Upper lobe of left lung (tissue), 6 donors: ENCODE results near the gene EVC. TPM values are rescaled to one million over a fixed set of nuclear protein-coding genes. Genes with fewer than 3 reads are reported as not detected.
A peak's percentile ranks its signal among the peaks of the same experiment; 100 is the strongest.

Experiments
- ATAC-seq, 2 donors: fragments of 200-7000 bp; cut with Tn5 transposase; one replicate each; pipeline ENCODE4 v1.9.1; 2022; ENCODE audit warnings: mild to moderate bottlenecking in 2 of 2, moderate library complexity in 2 of 2; ENCODE audit not compliant: low FRiP score in 2 of 2
- DNase-seq, 2 donors: peaks; one replicate each; pipeline ENCODE4 v3.0.0-alpha.2; 2019 to 2020
- H3K27ac ChIP-seq, 4 donors: fragments of 200-600 bp; sonication (generic); one replicate each; pipeline ENCODE4 v1.5.1; 2016 to 2019
- H3K27me3 ChIP-seq, 4 donors: fragments of 200-600 bp; sonication (generic); one replicate each; pipeline ENCODE4 v1.5.1; 2017 to 2019
- H3K36me3 ChIP-seq, 4 donors: fragments of 200-600 bp; sonication (generic); one replicate each; pipeline ENCODE4 v1.5.1; 2016 to 2019
- H3K4me1 ChIP-seq, 4 donors: fragments of 200-600 bp; sonication (generic); one replicate each; pipeline ENCODE4 v1.5.1; 2018 to 2019
- H3K4me3 ChIP-seq, 4 donors: fragments of 200-600 bp; sonication (generic); one replicate each; pipeline ENCODE4 v1.5.1; 2017 to 2019; ENCODE audit warnings: mild to moderate bottlenecking in 2 of 4, moderate library complexity in 1 of 4
- H3K9me3 ChIP-seq, 4 donors: fragments of 200-600 bp; sonication (generic); one replicate each; pipeline ENCODE4 v1.5.1; 2018 to 2019
- CTCF ChIP-seq, 6 experiments: fragments of 450-650 bp in 4 of 6; fragments of 200-600 bp in 2 of 6; sonication (generic) in 2 of 6; IDR thresholded peaks; one replicate each; pipeline ENCODE4 v1.5.1; 2016 to 2019; ENCODE audit warnings: antibody characterized with exemption in 6 of 6
- EP300 ChIP-seq, 4 donors: sonication (generic); formaldehyde crosslinking; IDR thresholded peaks; one replicate each; pipeline ENCODE4 v1.5.1; 2017; ENCODE audit warnings: antibody characterized with exemption in 4 of 4, control low read depth in 2 of 4
- POLR2A ChIP-seq, 4 donors: fragments of 450-650 bp; IDR thresholded peaks; one replicate each; pipeline ENCODE4 v1.5.1; 2016 to 2017; ENCODE audit warnings: antibody characterized with exemption in 4 of 4, mild to moderate bottlenecking in 2 of 4
- POLR2AphosphoS5 ChIP-seq, 2 donors: sonication (generic); formaldehyde crosslinking; IDR thresholded peaks; one replicate each; pipeline ENCODE4 v1.5.1; 2017; ENCODE audit warnings: antibody characterized with exemption in 2 of 2
- WGBS, 2 donors: methylation state at CpG; one replicate each; pipeline ENCODE4 v1.1.5; 2017 to 2018; 5-methylcytosine and 5-hydroxymethylcytosine counted together
- total RNA-seq, 6 donors: library from RNA; depleted of rRNA in 4 of 6; stranded (reverse); fragments of >200 nt in 4 of 6; gene quantifications; one replicate each; pipeline versions ENCODE4 v1.1.0 to v1.2.1, GENCODE V29; 2016 to 2021
- donor health status: DM: no; HTN: no; CAD: no; lungs with moderate emphysema.
- donor health status: DM: no; HTN: yes; CAD: no; lungs with severe emphysema.

Gene EVC
- total RNA-seq, 6 donors from 2014 or later: 25.6 to 65.1 (median 36.2) TPM

- no peak overlapping the region for H3K27ac ChIP-seq
- DNase-seq: no peak
- peak; percentile 21 to 32 for ATAC-seq
These were observed 72.5 kb downstream of the EVC start for GRCh38 chr4:5783486-5783885.

GRCh38 chr4:5784021-5784420, 73.0 kb downstream of the EVC start:
- Histone ChIP-seq H3K9me3 (no peaks in the 10 kb centered on the region), H3K27ac (no peak overlapping the region), H3K36me3 (peaks cover 0 to 26% (median 3%) of the 10 kb centered on the region in 4 donors), H3K4me3 (no peak overlapping the region), H3K27me3 (no peaks in the 10 kb centered on the region), H3K4me1 (no peaks in the 10 kb centered on the region)
- no peak for DNase-seq
- TF ChIP-seq EP300 (IDR thresholded peaks at IDR 0.05): no peak
- no peak for TF ChIP-seq POLR2AphosphoS5 (IDR thresholded peaks at IDR 0.05)
- no peak for TF ChIP-seq POLR2A (IDR thresholded peaks at IDR 0.05)
- no peak for TF ChIP-seq CTCF (IDR thresholded peaks at IDR 0.05)
- no peak for ATAC-seq
- 88 to 92% methylated on average over 6 of the region's 6 CpGs for WGBS, 2 donors

More at GRCh38 chr4:5783486-5783885, 72.5 kb downstream of the EVC start:
- Histone ChIP-seq H3K4me1 (no peaks in the 10 kb centered on the region), H3K9me3 (no peaks in the 10 kb centered on the region), H3K4me3 (no peak overlapping the region), H3K36me3 (peaks cover 0 to 22% (median 3%) of the 10 kb centered on the region in 4 donors), H3K27me3 (no peaks in the 10 kb centered on the region)
- TF ChIP-seq POLR2A (IDR thresholded peaks at IDR 0.05) (no peak), CTCF (IDR thresholded peaks at IDR 0.05) (no peak)
- WGBS, 2 donors: 75 to 79% methylated on average over 13 to 14 of the region's 14 CpGs

GRCh38 chr4:5784960-5785611, 74.1 kb downstream of the EVC start:
- no peak overlapping the region for H3K4me3 ChIP-seq
- H3K36me3 ChIP-seq: peaks cover 0 to 29% (median 3%) of the 10 kb centered on the region in 4 donors
- no peaks in the 10 kb centered on the region for H3K4me1 ChIP-seq
- no peaks in the 10 kb centered on the region for H3K27me3 ChIP-seq
- WGBS, 2 donors: 89 to 91% methylated on average over 8 to 9 of the region's 9 CpGs
- no peak for TF ChIP-seq POLR2A (IDR thresholded peaks at IDR 0.05)
- TF ChIP-seq EP300 (IDR thresholded peaks at IDR 0.05): no peak
- no peak for TF ChIP-seq CTCF (IDR thresholded peaks at IDR 0.05)
- no peak for TF ChIP-seq POLR2AphosphoS5 (IDR thresholded peaks at IDR 0.05)
- ATAC-seq (no peak), DNase-seq (no peak)
- no peak overlapping the region for H3K27ac ChIP-seq
- H3K9me3 ChIP-seq: no peaks in the 10 kb centered on the region

- ATAC-seq: no peak
- 86% methylated on average over 9 of the region's 9 CpGs for WGBS, 2 donors
- no peak for TF ChIP-seq EP300 (IDR thresholded peaks at IDR 0.05)
- no peak for TF ChIP-seq POLR2AphosphoS5 (IDR thresholded peaks at IDR 0.05)
- TF ChIP-seq POLR2A (IDR thresholded peaks at IDR 0.05): no peak
- TF ChIP-seq CTCF (IDR thresholded peaks at IDR 0.05): no peak
- DNase-seq: no peak
- H3K4me1 ChIP-seq: no peaks in the 10 kb centered on the region
- no peak overlapping the region for H3K27ac ChIP-seq
- H3K36me3 ChIP-seq: peaks cover 0 to 29% (median 3%) of the 10 kb centered on the region in 4 donors
- no peaks in the 10 kb centered on the region for H3K9me3 ChIP-seq
- H3K4me3 ChIP-seq: no peak overlapping the region
- no peaks in the 10 kb centered on the region for H3K27me3 ChIP-seq
These were observed 75.0 kb downstream of the EVC start for GRCh38 chr4:5785806-5786680.
